ENCODE results near the gene TOMT.

DNA sequence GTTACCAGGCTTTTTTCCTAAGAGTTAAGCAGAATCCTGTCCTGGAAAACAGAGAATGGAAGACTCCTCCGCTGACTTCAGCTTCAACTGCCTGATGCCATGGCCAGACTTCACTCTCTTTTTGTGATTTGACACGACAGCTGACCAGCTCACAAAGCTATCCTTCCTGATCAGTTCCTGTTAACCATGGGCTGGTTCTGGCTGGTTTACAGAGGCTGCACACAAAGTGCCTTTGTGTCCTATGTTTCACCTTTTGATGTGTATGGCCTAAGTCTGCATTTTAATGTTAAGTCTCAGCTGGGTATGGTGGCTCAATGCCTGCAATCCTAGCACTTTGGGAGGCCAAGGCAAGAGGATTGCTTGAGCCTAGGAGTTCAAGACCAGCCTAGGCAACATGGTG, 40.9 kb downstream of the TOMT start:
- TF ChIP-seq, protein P1, sequence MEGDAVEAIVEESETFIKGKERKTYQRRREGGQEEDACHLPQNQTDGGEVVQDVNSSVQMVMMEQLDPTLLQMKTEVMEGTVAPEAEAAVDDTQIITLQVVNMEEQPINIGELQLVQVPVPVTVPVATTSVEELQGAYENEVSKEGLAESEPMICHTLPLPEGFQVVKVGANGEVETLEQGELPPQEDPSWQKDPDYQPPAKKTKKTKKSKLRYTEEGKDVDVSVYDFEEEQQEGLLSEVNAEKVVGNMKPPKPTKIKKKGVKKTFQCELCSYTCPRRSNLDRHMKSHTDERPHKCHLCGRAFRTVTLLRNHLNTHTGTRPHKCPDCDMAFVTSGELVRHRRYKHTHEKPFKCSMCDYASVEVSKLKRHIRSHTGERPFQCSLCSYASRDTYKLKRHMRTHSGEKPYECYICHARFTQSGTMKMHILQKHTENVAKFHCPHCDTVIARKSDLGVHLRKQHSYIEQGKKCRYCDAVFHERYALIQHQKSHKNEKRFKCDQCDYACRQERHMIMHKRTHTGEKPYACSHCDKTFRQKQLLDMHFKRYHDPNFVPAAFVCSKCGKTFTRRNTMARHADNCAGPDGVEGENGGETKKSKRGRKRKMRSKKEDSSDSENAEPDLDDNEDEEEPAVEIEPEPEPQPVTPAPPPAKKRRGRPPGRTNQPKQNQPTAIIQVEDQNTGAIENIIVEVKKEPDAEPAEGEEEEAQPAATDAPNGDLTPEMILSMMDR (IDR thresholded peaks at IDR 0.05), result no peak
- no peak for TF ChIP-seq EZH2 (IDR thresholded peaks at IDR 0.05; ENCODE audit: borderline replicate concordance, insufficient read depth, low read depth, low read length, poor library complexity, severe bottlenecking)
